ENCODE measurements around the gene SH3D21.

- TF ChIP-seq CTCF (IDR thresholded peaks at IDR 0.05) (no peak), POLR2A (IDR thresholded peaks at IDR 0.05) (no peak)
These were observed 61.6 kb downstream of the SH3D21 start for GRCh38 chr1:36367798-36368197.

Measured in thyroid gland (tissue), 4 donors.